HG03469 (cell line): Measurements from ENCODE around the gene PLEKHG3.

Experiments used
- ATAC-seq: cut with Tn5 transposase; IDR thresholded peaks from one replicate; pipeline ENCODE4 v1.9.1; 2021; ENCODE audit warnings: mild to moderate bottlenecking, moderate library complexity, moderate number of reproducible peaks; ENCODE audit not compliant: unreplicated experiment

The PLEKHG3 gene

DNA sequence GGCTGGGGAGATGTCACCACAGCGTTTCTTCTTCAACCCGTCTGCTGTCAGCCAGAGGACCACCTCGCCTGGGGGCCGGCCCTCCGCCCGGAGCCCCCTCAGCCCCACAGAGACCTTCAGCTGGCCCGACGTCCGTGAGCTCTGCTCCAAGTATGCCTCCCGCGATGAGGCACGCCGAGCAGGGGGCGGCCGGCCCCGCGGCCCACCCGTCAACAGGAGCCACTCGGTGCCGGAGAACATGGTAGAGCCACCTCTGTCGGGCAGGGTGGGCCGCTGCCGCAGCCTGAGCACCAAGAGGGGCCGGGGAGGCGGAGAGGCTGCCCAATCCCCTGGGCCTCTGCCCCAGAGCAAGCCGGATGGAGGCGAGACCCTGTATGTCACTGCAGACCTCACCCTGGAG is 38.8 kb downstream of the PLEKHG3 start:
- no peak for ATAC-seq

DNA sequence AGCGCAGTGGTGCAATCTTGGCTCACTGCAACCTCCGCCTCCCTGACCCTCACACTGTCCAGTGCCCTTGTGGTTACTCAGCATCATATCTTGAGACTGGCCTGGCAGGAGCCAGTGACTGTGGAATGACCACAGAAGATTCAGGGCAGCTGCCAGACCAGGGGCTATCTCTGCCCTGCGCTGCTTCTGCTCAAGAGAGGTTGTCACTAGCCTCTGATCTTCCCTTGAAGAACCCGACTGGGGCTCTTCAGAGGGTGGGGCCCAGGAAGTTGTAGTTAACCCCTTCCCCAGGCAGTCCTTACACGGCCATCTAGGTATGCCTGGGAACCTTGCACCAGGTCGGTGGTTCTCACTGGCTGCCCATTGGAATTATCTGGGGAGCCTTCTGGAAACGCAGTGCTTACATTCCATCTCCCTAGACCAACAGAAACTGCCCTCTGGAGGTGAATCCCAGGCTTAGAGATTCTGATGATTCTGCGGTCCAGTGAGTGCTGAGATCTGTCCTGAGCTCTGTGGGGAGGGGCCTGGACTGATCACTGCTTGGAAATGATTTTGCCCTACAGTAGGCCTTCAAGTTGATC is 41.4 kb downstream of the PLEKHG3 start:
- ATAC-seq = no peak

DNA sequence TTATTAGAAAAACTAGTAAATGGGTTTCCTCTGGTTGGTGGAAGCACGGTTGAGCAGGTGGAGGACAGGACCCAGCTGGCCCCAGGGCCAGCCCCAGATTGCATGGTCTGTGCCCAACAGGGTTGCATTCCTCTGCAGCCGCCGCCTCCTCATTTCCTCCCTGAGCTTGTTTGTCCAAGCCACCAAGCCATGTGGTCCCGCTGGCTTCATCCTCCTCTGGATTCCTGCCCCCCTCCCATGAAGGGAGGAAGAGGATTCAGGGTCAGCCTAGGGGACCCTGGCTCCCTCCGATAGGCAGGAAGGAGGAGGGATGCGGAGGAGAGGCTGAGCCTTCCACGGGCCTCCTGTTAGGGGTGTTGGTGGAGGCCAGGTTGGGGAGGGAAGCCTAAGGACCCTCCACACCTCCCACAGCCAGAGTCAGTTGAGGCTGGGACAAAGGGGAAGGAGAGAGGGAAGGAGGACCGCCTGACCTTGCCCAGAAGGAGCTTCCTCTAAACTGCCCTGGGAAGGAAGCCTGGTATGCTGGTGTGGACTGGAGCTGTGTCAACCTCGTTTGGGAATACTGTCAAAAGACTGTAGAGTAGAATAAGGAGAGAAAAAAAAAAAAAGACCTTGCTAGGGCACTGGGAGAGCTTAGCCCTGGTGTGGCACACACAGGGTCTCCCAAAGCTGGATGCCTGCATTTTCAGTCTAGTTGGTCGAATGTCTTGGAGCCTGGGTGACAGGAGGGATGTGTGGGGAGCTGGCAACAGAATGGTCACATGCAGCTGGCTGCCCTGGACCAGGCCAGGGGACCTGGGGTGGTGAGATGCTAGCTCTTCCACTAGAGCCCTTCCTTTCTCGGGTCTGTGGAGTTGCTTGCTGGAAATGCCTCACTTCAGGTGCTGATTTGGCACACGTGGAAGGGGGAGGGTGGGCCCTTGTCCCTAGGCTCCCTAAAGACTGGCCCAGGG is 42.4 kb downstream of the PLEKHG3 start:
- no peak for ATAC-seq

DNA sequence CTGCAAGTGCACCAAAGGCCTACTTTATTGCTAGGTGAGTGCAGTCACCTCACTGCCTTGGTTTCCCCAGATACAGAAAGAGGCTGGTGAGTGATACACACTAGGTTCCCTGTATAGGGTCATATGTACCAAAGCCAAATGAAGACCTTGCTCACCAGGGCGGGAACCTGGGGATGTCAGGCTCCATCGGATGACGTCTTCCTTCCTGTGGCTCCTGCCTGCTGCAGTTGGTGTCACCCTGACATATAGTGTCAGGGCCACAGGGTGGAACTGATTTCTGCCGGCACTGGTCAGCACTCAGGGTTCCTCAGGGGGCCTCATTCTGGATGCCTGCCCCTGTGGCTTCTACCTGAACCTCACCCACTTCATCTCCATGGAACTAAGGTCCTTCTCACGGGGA is 43.1 kb downstream of the PLEKHG3 start:
- ATAC-seq = no peak

DNA sequence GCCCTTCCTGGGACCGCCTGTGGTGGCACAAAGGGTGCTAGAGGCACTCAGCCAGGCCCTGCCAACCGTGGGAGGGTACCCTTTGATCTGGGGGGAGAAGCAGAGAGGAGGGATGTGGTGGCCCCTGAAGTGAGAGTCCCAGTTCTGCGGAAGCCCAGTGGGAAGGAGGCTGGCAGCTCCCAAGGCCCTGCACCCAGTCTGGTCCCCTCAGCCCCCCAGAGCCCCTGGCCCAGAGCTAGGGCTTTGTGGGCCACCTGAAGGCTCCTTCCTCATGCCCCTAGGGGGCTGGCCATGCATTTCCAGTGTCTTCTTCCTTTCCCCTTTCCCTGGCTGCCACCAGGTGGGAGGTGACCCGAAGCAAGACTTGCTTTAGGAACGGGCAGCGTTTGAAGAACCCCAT is 44.3 kb downstream of the PLEKHG3 start:
- no peak for ATAC-seq

DNA sequence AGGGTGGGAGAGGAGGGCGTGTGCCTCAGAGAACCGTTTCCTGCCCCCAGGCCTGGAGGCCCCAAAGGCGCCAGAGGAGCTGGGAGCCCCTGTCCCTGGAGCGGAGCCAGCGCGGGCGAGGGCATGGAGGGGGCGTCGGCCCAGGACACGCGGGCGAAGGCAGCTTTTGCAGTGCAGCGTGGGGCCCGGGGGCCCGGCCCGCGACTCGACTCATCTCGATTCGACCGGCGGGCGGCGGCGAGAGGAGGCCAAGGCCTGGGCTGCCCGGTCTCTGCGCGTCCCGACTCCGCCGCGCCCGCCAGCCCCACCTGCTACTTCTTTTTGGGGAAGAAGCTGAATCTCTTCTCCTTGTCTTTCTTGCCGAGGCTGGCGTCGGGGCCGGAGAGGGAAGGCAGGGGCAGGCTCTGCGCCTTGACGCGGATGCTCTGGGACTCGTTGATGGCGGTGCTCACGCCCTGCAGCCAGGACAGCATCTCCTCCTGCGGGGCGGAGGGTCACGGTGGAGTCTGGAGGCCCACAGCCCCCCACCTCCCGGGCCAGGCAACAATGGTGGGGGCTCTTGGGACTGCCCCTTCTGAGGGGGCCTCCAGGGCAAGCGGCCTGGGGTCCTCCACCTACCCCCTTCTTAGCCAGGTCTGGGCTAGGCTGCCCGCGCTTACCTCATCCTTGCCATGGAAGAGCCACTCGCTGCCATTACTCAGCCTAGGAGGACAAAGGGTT is 44.9 kb downstream of the PLEKHG3 start:
- ATAC-seq = no peak

DNA sequence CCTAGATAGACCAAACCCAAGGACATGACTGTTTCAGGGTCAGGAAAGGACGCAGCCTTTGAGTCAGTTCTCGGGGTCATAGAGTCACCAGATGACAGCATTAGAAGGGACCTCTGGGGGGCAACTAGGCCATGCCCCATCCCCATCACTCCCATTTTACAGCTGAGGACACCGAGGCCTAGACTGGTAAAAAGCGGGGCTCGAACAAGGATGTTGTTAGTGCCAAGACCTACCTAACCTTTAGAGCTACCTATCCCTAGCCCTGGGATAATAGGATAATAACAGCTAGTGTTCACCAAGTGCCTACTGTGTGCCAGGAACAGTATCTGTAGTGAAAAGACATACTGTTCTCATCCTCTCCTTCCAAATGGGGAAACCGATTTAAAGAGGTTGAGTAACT is 48.7 kb downstream of the PLEKHG3 start:
- ATAC-seq = no peak

DNA sequence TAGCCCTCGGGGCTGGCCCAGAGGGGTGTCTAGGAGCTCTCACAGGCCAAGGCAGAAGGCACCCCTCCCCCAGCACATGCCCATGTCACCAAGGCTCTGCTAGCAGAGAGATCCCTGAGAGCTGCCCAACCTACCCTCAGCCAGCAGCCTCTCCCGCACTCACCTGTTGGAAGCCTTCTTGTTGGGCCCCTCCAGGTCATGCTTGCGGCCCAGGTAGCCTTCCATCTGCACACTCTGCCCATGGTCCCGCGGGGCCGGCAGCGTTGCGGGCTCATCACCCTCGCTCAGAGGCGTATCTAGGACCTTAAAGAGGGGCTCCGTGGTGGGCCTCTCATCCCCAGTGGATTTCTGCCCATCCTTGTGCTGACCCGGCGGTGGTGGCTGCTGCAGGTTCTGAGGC is 49.1 kb downstream of the PLEKHG3 start:
- ATAC-seq = no peak

DNA sequence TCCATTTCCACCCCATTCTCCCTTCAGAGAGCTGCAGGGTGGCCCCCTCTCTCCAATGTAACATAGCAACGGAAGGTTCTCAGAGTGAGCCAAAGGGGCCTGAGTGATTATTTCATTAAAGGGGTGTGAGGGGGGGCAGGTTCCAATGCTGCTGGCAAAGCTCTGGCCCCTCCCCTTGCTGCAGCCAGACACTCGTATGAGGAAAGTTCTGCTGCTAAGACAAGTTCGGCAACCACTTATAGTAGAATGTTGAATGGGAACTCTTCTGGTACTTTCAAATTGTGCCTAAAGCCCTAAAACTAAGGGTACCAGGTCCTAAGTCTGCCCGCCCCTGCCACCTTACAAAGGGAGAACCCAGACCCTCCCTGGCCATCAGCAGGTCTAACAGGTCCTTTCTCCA is 49.8 kb downstream of the PLEKHG3 start:
- ATAC-seq = no peak

DNA sequence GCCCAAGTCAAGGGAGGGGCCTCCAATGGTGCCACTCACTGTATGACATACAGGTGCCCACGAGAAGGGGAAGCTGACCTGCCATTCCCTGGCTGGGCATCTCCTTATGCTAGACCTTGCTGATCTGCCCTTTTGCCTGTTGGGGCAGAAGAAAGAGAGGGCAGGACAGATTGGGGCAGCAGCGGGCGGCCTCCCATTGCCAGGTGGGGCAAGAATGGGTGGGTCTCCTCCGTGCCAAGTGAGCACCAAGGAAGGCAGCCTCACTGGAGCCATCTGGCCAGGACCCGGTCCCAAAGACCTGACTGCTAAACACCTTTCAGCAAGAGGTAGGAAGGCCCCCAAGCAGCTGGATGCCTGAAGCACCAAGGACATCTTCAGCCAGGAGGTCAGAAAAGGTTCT is 50.5 kb downstream of the PLEKHG3 start:
- no peak for ATAC-seq

DNA sequence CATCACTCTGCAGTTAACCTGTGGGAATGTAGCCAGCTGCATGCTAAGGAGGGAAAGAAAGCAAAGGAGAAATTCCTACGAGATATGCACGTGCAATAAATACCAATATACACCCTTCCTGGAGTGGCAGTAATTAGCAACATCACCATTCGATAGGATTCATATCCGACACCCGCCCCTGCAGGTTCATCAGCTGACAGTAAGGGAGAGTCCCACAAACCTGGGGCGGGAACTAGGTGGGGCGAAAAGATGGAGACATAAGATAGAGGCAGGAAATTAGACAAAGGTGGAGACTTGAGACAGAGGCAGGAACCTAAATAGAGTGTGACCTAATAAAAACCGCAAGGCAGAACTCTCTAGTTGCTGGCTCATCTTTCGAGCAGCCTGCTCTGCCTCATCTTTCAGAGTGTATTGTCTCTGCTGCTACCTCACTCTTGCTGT is 51.6 kb downstream of the PLEKHG3 start:
- no peak for ATAC-seq

DNA sequence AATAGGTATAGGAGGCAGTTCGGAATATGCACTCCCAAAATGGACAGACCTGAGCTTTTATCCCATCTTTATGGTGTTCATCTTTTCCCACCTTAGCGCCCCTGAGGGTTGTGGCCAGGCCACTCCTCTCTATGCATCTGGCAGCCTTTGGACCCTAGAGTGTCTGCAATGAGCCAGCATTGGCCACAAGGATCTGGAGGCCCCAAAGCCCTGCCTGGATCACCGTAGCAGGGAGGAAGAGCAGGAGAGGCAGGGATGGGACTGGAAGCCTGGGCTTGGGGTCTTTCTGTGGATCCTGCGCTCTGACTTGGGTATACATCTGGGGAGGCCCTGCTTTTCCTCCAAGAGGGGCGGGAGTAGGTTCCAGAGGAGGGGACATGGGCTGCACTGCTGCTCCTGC is 52.5 kb downstream of the PLEKHG3 start:
- no peak for ATAC-seq

DNA sequence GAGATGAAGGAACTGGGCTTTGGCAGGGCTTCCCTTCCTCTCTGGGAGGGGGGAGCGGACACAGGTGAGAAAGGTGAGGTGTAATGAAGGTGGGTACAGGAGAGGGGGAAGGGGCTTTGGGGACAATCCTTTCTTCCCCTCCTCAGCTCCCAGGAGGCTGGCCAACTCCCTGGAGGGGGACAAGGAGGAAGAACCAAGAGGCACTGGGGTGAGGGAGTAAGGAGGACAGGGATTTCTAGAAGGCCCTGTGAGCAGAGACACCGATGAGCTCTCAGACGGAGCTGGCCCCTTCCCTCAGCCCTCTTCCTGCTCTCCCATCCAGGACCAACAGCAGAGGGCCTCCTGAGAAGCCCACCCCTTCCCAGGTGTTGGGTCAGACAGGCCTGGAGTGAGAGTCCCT is 53.4 kb downstream of the PLEKHG3 start:
- no peak for ATAC-seq

DNA sequence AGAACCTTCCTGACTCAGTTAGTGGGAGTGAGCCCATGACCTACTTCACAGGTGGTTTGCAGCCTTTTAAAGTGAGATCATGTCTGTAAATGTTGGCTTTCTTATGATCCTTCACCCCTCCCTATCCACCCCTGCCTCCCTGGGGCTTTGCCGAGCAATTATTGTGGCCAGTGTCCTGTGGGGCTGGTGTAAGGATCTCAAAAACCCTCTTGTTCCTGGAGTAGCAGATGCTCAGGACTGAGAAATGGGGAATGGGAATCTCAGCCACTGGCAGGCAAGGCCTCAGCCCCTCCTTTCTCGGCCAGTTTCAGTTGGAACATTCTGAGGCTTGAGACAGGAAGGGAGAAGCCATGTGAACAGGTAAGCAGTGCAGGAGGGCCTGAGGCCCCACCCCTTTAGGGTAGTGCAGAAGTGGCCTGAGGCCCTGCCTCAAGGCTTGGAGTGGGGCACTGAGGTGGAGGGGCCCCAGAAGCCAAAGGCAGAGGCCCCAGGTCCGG is 53.8 kb downstream of the PLEKHG3 start:
- ATAC-seq = no peak

DNA sequence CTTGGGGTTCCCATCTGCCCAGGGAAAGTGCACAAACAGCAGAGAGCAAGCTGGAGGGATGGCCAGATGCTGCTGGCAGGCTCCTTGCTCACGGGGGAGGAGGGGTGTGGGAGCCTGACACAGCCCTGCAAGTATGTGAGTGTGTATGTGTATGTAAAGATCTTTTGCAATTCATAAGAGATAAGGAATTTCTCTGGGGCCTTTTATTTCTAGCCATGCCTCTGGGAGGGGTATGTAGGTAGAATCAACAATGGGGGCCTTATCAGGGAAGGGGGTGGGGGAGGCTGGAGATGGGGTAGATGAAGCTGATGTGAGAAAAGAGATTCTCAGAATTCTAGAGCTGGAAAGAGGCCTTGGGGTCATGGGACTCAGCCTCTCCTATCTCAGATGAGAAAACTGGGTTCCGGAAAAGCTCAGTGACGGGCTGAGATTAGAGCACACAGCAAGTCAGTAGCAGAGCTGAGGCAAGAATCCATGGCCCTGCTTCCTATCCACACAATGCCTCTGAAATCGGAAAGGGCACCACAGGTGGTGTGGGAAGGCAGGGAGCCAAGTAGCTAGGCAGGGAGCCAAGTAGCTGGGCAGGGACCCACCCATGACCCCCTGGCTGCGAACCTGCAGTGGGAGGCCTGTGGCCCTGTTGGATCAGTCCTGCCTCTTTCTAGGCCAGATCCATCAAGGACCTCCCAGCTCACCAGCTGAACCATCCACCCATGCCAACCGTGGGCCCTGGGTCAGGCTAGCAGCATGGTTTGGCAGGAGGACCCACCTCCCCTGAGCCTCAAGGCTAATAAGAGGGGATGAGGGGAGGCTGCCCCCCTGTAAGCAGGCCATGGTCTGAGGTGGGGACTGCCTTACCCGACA is 54.7 kb downstream of the PLEKHG3 start:
- ATAC-seq = no peak

DNA sequence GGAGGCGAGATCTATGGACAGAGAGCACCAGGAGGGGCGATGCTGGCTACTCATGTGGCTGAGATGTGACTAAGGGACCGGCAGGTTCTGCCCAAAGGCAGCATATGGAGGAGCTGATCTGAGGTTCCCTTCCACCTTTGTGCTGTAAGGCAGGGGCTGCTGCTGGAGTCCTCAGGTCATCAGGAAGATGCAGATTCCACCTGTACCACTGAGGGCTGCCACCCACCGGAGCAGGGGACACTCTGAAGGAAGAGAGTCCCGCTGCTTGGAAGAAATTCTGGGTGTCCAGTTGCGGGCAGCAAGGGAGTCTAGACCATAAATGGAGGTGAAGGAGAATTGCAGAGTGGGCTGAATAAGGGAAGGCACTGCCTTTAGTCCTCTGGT is 55.3 kb downstream of the PLEKHG3 start:
- ATAC-seq = no peak

DNA sequence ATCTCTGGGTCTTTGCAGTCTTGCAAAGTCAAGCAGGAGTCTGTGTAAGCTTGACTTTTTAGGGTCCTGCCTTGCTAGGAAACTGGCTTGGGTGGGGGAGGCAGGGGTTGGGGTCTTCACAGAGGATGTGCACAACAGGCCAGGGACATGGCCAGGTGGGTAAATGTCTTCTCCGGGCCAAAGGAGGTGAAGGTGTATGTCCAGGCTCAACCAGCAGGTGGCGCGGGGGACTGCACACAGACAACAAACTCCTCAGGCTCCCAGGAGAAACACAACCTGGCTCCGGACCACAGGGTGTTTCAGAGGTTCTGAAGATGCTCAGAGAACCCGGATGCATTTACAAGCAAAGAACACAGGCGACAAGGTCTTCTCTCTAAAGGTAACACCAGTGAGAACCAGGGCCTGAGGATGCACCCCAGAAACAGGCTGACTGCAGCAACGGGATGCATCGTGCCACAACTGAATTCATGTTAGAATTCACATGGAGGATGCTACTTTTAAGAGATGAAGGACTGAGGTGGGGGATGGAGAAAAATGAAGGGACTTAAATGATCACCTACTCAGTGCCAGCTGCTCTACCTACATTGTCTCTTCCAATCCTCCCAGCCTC is 56.0 kb downstream of the PLEKHG3 start:
- no peak for ATAC-seq

DNA sequence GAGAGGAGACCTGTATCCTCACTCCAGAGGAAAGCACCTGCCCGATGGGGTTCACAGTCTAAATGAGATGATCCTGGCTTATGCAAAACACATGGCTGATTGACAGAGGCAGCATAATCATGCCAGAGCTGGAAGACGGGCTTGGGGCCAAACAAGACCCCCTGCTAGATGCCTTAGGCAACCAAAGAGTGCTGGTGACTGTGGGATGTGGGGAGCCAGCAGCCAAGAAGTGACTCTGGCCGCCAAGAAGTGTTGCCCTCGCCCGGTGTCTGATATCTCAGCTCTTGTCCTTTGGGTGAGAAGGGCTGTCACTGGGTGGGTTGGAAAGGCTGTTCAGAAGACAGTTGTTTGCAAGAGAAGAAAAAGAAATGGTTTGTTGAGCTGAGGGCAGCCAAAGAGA is 56.7 kb downstream of the PLEKHG3 start:
- ATAC-seq = no peak

DNA sequence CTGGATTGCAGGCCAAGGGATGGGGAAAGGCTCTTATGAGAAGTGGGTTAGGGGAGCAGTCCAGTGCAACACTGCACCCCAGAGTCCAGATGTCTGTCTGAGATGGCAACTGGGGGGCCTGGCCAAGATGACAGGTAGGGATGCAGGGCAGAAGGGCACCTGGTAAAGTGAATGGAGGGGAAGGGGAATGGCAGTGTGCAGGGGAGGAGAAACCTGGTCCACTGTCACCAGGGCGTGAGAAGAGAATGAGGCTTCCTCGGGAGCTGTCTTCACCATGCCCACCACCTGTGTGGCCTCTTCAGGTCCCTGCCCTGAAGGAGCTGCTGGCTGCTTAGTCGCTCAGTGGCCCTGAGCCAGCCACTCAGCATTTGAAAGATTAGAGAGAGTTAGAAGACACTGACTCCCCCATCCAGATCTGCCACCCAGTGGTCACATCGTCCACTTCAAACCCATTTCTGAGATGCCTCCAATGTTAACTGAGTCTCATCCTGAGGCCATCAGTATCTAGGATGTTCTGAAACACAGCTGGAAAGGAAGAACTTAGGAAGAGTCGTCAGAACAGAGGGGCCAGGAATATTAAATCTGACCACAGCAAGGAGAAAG is 57.3 kb downstream of the PLEKHG3 start:
- no peak for ATAC-seq
